CD4-positive, alpha-beta T cell (primary cell): ENCODE data around the gene SRMS. TPM values are rescaled to one million over a fixed set of nuclear protein-coding genes. Genes with fewer than 3 reads are reported as not detected.

Experiments used
- ATAC-seq: fragments of 200-7000 bp; cut with Tn5 transposase; one replicate; pipeline ENCODE4 v1.10.0; 2022; ENCODE audit warnings: mild to moderate bottlenecking; ENCODE audit not compliant: poor library complexity
- CTCF ChIA-PET: fragments of 350-600 bp; sonication (Branson Sonifier 250); formaldehyde crosslinking; loops from one replicate; lab custom pipeline; 2021; ENCODE audit warnings: antibody characterized with exemption, inconsistent platforms; lab: Charles Lee
- POLR2A ChIA-PET: fragments of 350-600 bp; sonication (Branson Sonifier 250); formaldehyde crosslinking; loops from one replicate; lab custom pipeline; 2021; ENCODE audit warnings: antibody characterized with exemption, inconsistent platforms; lab: Charles Lee
- DNase-seq, 14 experiments: peaks; one replicate each; pipeline ENCODE4 v3.0.0-alpha.2; 2013 to 2020; ENCODE audit warnings: mixed read lengths in 2 of 14
- H3K27ac ChIP-seq, 2 donors: one replicate each; pipeline versions ENCODE4 v1.5.1 to v1.7.0; 2013; ENCODE audit warnings: low read length in 2 of 2, low read depth in 1 of 2, mild to moderate bottlenecking in 1 of 2
- H3K27me3 ChIP-seq, 2 experiments: 1 replicate in 1 of 2; 2 replicates in 1 of 2; pipeline versions ENCODE4 v1.6.1 to v1.7.0; 2013; ENCODE audit warnings: low read length in 2 of 2, control low read depth in 1 of 2, mild to moderate bottlenecking in 1 of 2, moderate library complexity in 1 of 2; ENCODE audit not compliant: insufficient read depth in 2 of 2, control insufficient read depth in 1 of 2
- H3K36me3 ChIP-seq: one replicate; pipeline ENCODE4 v1.6.1; 2013; ENCODE audit warnings: low read length, control low read depth; ENCODE audit not compliant: insufficient read depth
- H3K4me1 ChIP-seq: one replicate; pipeline ENCODE4 v1.6.1; 2013; ENCODE audit warnings: low read length, control low read depth; ENCODE audit not compliant: insufficient read depth
- H3K4me3 ChIP-seq: one replicate; pipeline ENCODE4 v1.5.1; 2013; ENCODE audit warnings: mild to moderate bottlenecking, low read length, moderate library complexity
- H3K9me3 ChIP-seq, 2 experiments: 1 replicate in 1 of 2; 2 replicates in 1 of 2; pipeline versions ENCODE4 v1.6.1 to v1.7.0; 2013; ENCODE audit warnings: low read length in 2 of 2, mild to moderate bottlenecking in 2 of 2, control low read depth in 1 of 2, moderate library complexity in 1 of 2; ENCODE audit not compliant: control insufficient read depth in 1 of 2, insufficient read depth in 1 of 2
- H3K27ac Mint-ChIP-seq: one replicate; pipeline ENCODE4 v1.8.0; 2020; ENCODE audit warnings: mixed read lengths
- H3K27me3 Mint-ChIP-seq: one replicate; pipeline ENCODE4 v1.8.0; 2021; ENCODE audit warnings: mixed read lengths
- H3K36me3 Mint-ChIP-seq: one replicate; pipeline ENCODE4 v1.8.0; 2021; ENCODE audit warnings: low read depth, mixed read lengths
- H3K4me1 Mint-ChIP-seq: one replicate; pipeline ENCODE4 v1.8.0; 2021; ENCODE audit warnings: low read depth, mixed read lengths
- H3K4me3 Mint-ChIP-seq: one replicate; pipeline ENCODE4 v1.8.0; 2020; ENCODE audit warnings: mild to moderate bottlenecking, mixed read lengths
- H3K9me3 Mint-ChIP-seq: one replicate; pipeline ENCODE4 v1.8.0; 2020; ENCODE audit warnings: mixed read lengths
- CTCF ChIP-seq: fragments of 200-600 bp; IDR thresholded peaks from one replicate; pipeline ENCODE4 v1.8.0; 2022; ENCODE audit warnings: antibody characterized with exemption, mild to moderate bottlenecking
- intact Hi-C, 2 experiments: fragments of 100-400 bp; cut with DNase I in 1 of 2; cut with micrococcal nuclease in 1 of 2; formaldehyde crosslinking; loops; one replicate each; pipeline versions ENCODE4 v1.15.1 to v1.9.0; 2023 to 2025; cut with DNase I, micrococcal nuclease
- total RNA-seq, 174 experiments: library from RNA in 2 of 174; stranded (reverse) in 2 of 174; gene quantifications; one replicate each; pipeline ENCODE4 v1.2.3 and lab custom pipeline; 2021 to 2026

The SRMS gene
- total RNA-seq, 2 experiments from 2014 or later, result not detected

DNA sequence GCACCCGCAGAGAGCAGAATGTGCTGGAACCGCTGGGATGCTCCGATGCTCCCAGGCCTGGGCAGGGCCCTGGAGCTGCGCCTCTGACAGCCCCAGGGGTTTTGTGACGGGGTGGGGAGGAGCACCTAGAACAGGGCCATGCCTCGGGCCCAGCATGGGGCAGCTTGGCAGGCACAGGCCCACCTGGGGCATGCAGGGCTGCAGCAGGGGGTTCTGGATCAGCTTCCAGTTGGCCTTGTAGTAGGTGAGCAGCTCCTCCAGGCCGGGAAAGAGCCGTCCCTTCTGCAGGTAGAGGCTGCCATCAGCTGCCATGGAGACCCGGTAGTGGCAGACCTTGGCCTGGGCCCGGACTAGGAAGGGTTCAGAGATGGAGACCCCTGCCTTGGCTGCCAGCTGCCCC lies 4.4 kb downstream of the SRMS start:
- DNase-seq (no peak), ATAC-seq (no peak)
- H3K9me3 ChIP-seq, result no peaks in the 10 kb centered on the region
- intact Hi-C loops, result no loop called here
- Mint-ChIP-seq H3K27ac (no peak overlapping the region), H3K27me3 (no peaks in the 10 kb centered on the region), H3K36me3 (no peaks in the 10 kb centered on the region), H3K4me1 (peaks cover under 1% of the 10 kb centered on the region), H3K9me3 (no peaks in the 10 kb centered on the region), H3K4me3 (no peak overlapping the region)
- peaks cover 18% of the 10 kb centered on the region for H3K4me1 ChIP-seq
- H3K27me3 ChIP-seq, result no peaks in the 10 kb centered on the region
- no peak overlapping the region for H3K4me3 ChIP-seq
- no peaks in the 10 kb centered on the region for H3K36me3 ChIP-seq
- TF ChIP-seq CTCF, result no peak
- ChIA-PET POLR2A (interaction anchor here (1.0 kb wide), 1 partner anchor 22 kb away, joined by 3 read pairs; no protein-coding TSS in a partner anchor), CTCF (no interaction called here)
- H3K27ac ChIP-seq, result no peak overlapping the region

DNA sequence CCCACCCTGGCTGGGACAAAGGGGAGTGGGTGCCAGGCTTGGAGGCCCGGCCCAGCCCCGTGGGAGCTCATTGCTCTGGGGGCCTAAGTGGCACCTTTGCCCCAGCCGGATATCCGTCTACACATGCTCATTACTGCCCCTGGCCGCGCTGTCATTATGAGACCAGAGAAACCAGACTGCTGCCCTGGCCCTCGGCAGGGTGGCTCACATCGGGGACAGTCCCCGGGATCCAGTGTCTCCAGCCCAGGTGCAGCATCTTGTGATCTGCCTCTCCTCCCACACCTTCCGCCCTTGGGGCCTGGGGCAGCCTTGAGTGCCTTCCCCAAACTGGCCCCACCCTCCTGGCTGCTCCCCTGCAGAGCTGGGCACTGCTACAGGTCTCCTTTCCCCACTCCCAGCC lies 4.9 kb downstream of the SRMS start:
- Mint-ChIP-seq H3K4me1 (peaks cover 5% of the 10 kb centered on the region), H3K36me3 (no peaks in the 10 kb centered on the region), H3K9me3 (no peaks in the 10 kb centered on the region), H3K27me3 (no peaks in the 10 kb centered on the region), H3K4me3 (no peak overlapping the region), H3K27ac (no peak overlapping the region)
- H3K27me3 ChIP-seq, result no peaks in the 10 kb centered on the region
- ChIA-PET CTCF (no interaction called here), POLR2A (interaction anchor here (1.0 kb wide), 1 partner anchor 21 kb away, joined by 3 read pairs; no protein-coding TSS in a partner anchor)
- DNase-seq, result no peak
- no peaks in the 10 kb centered on the region for H3K9me3 ChIP-seq
- no peaks in the 10 kb centered on the region for H3K36me3 ChIP-seq
- intact Hi-C loops, result no loop called here
- peaks cover 22% of the 10 kb centered on the region for H3K4me1 ChIP-seq
- no peak overlapping the region for H3K27ac ChIP-seq
- TF ChIP-seq CTCF, result no peak
- ATAC-seq, result no peak
- H3K4me3 ChIP-seq, result no peak overlapping the region

DNA sequence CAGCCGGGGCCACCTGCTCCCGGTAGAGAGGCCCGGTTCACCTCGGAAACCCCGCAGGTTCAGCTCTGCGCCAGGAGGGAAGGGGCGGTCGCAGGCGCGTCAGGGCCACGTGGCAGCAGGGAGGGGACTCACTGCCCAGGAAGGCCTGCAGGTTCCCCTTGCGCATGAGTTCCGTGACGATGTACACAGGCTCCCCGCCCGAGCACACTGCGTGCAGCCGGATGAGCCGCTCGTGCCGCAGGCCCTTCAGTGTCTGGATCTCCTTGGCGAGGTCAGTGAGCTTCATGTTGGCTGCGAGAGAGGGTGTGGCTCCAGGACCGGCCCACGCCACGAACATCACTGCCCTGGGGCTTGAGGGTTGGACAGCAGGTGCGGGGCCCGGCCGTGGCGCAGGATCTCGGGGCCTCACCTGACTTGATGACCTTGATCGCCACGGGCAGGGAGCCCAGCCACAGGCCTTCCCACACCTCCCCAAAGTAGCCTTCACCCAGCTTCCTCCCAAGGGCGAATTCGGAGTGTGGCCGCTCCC lies 5.5 kb downstream of the SRMS start:
- ChIA-PET CTCF (no interaction called here), POLR2A (no interaction called here)
- no peaks in the 10 kb centered on the region for H3K9me3 ChIP-seq
- intact Hi-C loops, result no loop called here
- no peak overlapping the region for H3K4me3 Mint-ChIP-seq
- no peak overlapping the region for H3K4me3 ChIP-seq
- TF ChIP-seq CTCF, result no peak
- no peaks in the 10 kb centered on the region for H3K27me3 ChIP-seq
- no peaks in the 10 kb centered on the region for H3K36me3 Mint-ChIP-seq
- no peaks in the 10 kb centered on the region for H3K27me3 Mint-ChIP-seq
- no peak overlapping the region for H3K27ac Mint-ChIP-seq
- ATAC-seq (no peak), DNase-seq (no peak)
- no peaks in the 10 kb centered on the region for H3K36me3 ChIP-seq
- no peak overlapping the region for H3K27ac ChIP-seq
- peaks cover 7% of the 10 kb centered on the region for H3K4me1 Mint-ChIP-seq
- H3K9me3 Mint-ChIP-seq, result no peaks in the 10 kb centered on the region
- peaks cover 28% of the 10 kb centered on the region for H3K4me1 ChIP-seq
